GM18511 (cell line): Measurements from ENCODE around the gene GRB2.

Experiments used
- ATAC-seq: cut with Tn5 transposase; IDR thresholded peaks from one replicate; pipeline ENCODE4 v1.9.1; 2021; ENCODE audit warnings: mild to moderate bottlenecking, moderate library complexity; ENCODE audit not compliant: unreplicated experiment

Gene GRB2

DNA sequence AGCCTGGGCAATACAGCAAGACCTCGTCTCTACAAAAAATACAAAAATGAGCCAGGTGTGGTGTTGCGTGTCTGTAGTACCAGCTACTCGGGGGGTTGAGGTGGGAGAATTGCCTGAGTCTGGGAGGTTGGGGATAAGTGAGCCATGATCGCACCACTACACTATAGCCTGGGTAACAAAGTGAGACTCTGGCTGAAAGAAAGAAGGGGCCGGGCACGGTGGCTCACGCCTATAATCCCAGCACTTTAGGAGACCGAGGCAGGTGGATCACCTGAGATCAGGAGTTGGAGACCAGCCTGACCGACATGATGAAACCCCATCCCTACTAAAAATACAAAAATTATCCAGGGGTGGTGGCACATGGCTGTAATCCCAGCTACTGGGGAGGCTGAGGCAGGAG lies 10.5 kb upstream of the GRB2 start:
- no peak for ATAC-seq

- ATAC-seq = no peak
Observed at GRCh38 chr17:75414488-75414887, 9.0 kb upstream of the GRB2 start.

GRCh38 chr17:75412455-75413317 lies 7.2 kb upstream of the GRB2 start:
- ATAC-seq = no peak

- no peak for ATAC-seq
Observed at GRCh38 chr17:75411328-75412067, 6.0 kb upstream of the GRB2 start.

- no peak for ATAC-seq
Observed at GRCh38 chr17:75410141-75410540, 4.7 kb upstream of the GRB2 start.

DNA sequence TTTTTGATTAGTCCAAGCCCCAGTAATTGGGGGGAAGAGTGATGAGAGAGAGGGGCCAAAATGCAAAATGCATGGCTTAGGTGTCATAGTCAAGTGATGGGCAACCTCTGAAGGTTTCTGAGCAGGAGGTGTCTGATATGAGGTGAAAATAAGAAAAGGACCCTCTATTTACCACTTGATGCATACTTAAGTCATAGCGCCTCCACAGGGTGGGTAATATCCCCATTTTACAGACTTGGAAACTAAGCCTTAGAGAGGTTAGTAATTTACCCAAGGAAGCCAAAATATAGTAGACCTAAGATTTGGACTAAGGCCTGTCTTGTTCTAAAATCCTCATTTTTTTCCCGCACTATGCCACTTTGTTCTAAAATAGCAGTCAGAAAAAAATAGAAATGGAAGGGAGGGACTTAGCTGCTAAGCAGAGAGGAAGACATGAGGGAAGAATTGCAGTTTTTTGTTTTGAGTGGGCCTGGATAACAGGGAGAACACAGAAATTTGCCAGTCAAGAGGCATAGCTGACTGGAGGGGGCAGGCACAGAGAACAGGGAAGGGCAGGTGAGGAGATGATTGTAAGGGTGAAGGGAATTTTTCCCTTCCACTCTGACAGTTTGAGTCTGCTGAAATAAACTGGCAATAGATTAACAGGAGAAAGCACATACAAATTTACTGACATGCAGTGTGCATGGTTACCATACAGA lies 2.3 kb upstream of the GRB2 start:
- ATAC-seq = no peak

- ATAC-seq = peak; percentile 7
Observed at GRCh38 chr17:75406222-75406615, 741 bp upstream of the GRB2 start.

DNA sequence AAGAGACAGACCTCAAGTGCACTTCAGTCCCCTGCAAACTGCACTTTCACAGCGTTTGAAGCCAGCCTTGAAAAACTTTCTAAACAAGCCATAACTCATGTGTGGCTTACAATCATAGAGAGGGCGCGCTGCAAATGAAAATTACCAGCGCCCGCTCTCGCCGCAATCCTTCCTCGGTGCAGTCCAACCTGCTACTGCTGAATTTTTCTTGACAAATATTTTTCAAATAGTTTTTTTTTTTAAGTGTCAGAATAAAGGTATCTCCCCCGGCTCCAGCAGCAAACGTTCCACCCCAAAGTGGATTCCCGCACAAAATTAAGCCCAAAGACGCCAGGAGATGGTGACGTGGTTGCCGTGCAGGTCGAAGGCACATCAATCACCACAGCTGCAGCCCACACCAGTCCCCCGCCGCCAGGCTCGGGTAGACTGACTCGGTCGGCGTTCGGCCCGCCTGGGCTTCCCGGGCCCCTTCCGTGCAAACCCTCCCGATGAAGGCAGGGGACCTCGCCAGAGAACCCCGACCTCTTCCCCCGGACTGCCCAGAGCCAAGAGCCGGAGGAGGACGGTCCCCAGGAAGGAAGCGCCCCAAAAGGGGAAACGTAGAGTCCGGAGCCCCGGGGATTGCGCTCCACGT lies 630 bp downstream of the GRB2 start:
- ATAC-seq = peak; percentile 25

- ATAC-seq = no peak
Observed at GRCh38 chr17:75404223-75404730, 1.2 kb downstream of the GRB2 start.

GRCh38 chr17:75403131-75403530 lies 2.3 kb downstream of the GRB2 start:
- ATAC-seq = no peak

DNA sequence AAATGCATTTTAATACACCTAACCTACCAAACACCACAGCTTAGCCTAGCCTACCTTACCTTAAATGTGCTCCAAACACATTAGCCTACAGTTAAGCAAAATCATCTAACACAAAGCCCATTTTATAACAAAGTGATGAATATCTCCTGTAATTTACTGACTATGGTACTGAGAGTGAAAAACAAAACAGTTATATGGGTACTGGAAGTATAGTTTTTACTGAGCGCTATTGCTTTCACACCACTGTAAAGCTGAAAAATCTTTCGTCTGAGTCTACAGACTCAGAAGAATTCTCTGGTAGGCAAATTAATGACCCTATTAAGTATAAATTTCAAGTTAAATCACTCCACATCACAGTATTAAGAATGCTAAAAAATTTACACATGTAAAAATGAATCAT lies 3.5 kb downstream of the GRB2 start:
- no peak for ATAC-seq

DNA sequence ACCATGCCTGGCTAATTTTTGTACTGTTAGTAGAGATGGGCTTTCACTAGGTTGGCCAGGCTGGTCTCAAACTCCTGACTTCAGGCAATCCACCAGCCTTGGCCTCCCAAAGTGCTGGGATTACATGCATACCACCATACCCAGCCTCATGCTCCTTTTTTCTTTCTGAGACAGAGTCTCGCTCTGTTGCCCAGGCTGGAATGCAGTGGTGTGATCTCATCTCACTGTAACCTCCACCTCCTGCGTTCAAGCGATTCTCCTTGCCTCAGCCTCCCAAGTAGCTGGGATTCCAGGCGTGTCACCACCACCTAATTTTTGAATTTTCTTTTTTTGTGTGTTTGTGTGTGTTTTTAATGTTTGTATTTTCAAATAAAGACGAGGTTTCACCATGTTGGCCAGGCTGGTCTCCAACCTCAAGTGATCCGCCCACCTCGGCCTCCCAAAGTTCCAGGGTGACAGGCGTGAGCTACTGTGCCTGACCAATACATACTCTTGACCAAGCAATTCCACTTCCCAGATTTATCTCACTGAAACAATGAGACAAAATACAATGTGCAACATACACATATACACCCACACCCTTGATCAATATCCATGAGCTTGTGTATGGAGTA lies 5.0 kb downstream of the GRB2 start:
- no peak for ATAC-seq

- no peak for ATAC-seq
Observed at GRCh38 chr17:75398279-75398678, 7.2 kb downstream of the GRB2 start.

DNA sequence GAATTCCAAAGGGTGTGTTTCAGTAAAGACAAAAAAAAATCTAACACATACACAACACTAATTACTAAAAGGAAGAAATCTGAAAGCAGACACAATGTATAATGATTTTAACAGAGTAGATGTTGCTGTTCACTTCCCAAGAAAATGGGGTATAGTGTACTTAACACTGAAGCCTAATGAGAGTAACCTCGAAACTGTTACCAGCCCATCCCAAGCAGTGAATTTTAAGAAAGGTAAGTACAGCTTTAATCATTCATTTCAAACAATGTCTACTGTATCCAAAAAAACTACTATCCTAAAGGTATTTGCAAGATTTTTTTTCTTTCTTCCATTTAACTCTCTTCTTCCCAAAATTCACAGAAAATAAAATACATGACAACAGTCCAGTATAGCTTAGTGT lies 8.3 kb downstream of the GRB2 start:
- no peak for ATAC-seq

DNA sequence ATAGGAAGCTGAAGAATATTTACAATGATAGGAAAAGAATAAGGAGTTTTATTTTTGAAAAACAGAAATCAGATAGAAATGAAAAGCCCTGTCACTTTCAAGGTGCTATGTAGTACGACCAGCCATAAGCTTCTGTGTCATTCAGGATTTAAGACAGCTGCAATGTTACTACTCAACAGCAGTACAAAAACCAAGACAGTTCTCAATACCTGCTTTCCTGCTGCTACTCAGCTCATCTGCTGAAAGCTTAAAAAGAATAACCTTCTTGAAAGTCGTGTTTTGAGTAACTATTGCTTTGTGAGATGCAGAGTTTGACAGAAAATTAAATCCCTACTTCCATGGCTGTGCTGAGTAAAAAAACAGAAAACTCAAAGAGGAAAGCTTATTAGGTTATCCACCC lies 8.7 kb downstream of the GRB2 start:
- ATAC-seq = no peak

DNA sequence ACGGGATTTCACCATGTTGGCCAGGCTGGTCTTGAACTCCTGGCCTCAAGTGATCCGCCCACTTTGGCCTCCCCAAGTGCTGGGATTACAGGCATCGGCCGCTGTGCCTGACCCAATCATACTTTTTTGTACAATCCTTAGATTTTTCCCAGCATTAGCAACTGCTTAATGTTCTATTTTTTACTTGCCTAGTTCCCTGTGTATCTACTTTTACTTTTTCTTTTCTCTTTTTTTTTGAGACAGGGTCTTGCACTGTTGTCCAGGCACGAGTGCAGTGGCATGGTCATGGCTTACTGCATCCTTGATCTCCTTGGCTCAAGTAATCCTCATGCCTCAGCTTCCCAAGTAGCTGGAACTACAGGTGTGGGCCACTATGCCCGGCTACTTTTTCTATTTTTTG lies 9.5 kb downstream of the GRB2 start:
- no peak for ATAC-seq

DNA sequence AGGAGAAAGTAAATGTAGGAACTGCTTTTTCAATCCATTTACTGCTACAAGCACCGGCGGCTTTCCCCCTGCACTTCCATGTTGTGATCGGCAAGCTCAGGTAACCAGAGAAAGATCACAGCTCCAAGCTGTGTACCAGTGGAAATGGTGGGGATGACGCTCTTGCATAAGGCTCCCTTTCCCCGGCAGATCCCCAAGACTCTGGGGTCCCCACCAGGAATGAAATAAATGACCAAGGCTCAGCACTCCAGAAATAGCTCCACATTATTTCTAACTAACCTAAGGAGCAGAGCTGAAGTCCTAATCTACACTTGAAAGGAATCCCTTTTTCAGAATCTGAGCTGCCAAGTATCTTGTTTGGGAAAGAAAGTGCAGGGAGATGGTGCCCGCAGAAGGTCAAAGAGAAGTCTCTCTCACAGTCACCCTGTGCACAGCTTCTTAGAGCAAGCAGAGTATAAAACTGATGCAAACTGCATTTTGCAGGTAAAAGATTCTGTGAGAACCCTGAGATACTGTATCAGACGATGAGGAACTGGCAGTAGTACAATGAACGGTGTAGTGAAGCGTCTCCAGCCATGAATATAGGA lies 11.1 kb downstream of the GRB2 start:
- peak; percentile 21 for ATAC-seq

- peak; percentile 79 for ATAC-seq
Observed at GRCh38 chr17:75393523-75394331, 11.8 kb downstream of the GRB2 start.

GRCh38 chr17:75392559-75392958 lies 12.9 kb downstream of the GRB2 start:
- ATAC-seq = no peak
